ENCODE results near the gene IKZF4. TPM values are rescaled to one million over a fixed set of nuclear protein-coding genes. Genes with fewer than 3 reads are reported as not detected.
A peak's percentile ranks its signal among the peaks of the same experiment; 100 is the strongest.
"Not testable (repeated sequence)": the region's sequence is repeated elsewhere in the genome, so short reads cannot be mapped to it uniquely, and the experiment has no call there.

The IKZF4 gene
- total and polyA plus RNA-seq, 4 donors = 1.8 to 12.2 (median 7.5) TPM

DNA sequence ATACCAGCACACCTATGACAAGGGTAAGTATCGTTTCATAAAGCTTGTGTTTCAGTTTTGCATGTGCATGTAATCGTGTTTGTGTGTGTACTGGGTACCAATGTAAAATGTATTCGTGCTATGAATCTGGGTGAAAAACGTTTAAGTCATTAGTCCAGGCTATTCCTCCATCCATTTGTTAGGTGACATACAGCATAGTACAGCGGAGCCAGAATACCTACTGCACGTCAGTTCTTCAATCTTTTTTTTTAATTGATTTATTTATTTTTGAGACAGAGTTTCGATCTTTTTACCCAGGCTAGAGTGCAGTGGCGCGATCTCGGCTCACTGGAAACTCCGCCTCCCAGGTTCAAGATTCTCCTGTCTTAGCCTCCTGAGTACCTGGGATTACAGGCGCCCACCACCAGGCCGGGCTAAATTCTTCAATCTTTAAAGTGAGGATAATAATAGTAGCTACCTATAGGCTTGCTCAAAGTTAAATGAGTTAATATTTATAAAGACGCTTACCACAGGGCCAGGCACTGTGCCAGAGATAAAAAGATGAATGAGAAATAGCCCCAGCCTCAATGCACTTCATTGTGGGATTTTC is 20.2 kb downstream of the IKZF4 start:
- 57 to 60% methylated on average over 14 of the region's 14 CpGs for WGBS, 2 donors
- Histone ChIP-seq H3K4me3 (ENCODE audit: low read length in 2 of 2) (peak overlapping the region; percentile 24 to 29), H3K4me1 (ENCODE audit: control insufficient read depth in 1 of 2, insufficient read depth in 2 of 2, low read length in 2 of 2) (peaks cover 2 to 3% of the 10 kb centered on the region in 2 donors), H3K27me3 (ENCODE audit: control insufficient read depth in 1 of 2, insufficient read depth in 2 of 2, low read length in 1 of 2) (no peaks in the 10 kb centered on the region), H3K9me3 (ENCODE audit: control insufficient read depth, low read length) (no peaks in the 10 kb centered on the region), H3K27ac (ENCODE audit: low read depth in 1 of 2, low read length in 2 of 2) (peak overlapping the region; percentile 39 to 69), H3K36me3 (ENCODE audit: control insufficient read depth in 1 of 2, insufficient read depth in 2 of 2, low read length in 1 of 2) (peaks cover 0 to 7% of the 10 kb centered on the region in 2 donors)
- intact Hi-C loops (cut with DNase I) = loop anchor here in 1 of 2 donors (5.0 to 10.0 kb wide), 2 partner anchors 44 to 64 kb away; partner anchors contain the start of genes PA2G4 and SUOX
- no peak for DNase-seq
- ATAC-seq (ENCODE audit: low FRiP score) = no peak

DNA sequence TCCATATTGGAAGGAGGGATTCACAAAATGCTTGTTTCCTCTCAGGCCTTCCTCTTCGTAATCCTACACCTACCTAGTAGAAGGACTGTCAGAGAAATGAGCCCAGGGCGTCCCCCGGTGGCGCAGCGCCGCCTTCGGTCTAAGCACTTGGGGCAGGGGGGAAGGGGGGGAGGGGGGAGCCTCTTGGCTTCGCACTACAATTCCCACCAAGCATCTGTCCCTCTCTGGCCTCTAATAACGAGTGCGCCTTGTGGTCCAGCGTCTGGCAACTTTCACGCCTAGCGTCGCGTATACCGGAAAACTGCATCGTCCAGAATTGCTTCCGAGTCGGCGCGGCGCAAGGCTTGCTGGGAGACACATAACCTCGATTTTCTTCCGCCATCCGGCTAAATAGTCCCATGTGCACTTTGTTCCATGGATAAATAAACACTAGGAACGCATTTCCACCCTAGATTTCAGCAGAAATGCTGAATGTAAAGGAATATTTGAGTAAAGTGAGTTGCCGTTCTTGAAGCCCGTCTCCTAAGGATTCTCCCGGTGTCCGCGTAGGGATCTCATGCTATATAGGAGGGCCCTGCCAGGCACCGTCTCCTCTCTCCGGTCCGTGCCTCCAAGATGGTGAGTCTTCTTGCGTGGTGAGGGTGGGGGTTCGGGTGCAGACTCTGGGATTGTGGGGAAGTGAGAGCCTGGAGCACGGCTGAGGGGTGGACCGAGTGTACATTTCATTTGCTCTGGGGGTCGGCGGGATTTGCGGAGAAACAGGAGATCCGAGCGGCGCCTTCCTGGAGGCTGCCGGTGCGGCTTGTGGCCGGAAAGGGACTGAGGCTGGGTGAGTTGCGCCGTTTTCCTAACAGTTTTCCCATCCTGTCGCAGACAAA is 20.9 kb downstream of the IKZF4 start, which contains the start of gene RPS26:
Gene RPS26 (plus strand): TSS at position 367 of the 878 bp plus-strand sequence. CDS start 249 bp downstream, at position 616.
- DNase-seq (peak; percentile 97 to 98), ATAC-seq (ENCODE audit: low FRiP score) (peak; percentile 98)
- H3K4me1 ChIP-seq (ENCODE audit: control insufficient read depth in 1 of 2, insufficient read depth in 2 of 2, low read length in 2 of 2) = peaks cover 2 to 3% of the 10 kb centered on the region in 2 donors
- no peaks in the 10 kb centered on the region for H3K27me3 ChIP-seq (ENCODE audit: control insufficient read depth in 1 of 2, insufficient read depth in 2 of 2, low read length in 1 of 2)
- H3K27ac ChIP-seq (ENCODE audit: low read depth in 1 of 2, low read length in 2 of 2) = peak within 1 kb of the TSS; percentile 67 to 69
- intact Hi-C loops (cut with DNase I) = loop anchor here in 1 of 2 donors (5.0 to 10.0 kb wide), 2 partner anchors 44 to 63 kb away; partner anchors contain the start of genes PA2G4 and SUOX
- H3K9me3 ChIP-seq (ENCODE audit: control insufficient read depth, low read length) = no peaks in the 10 kb centered on the region
- WGBS, 2 donors = 0 to 1% methylated on average over 50 of the region's 50 CpGs
- peaks cover 0 to 7% of the 10 kb centered on the region in 2 donors for H3K36me3 ChIP-seq (ENCODE audit: control insufficient read depth in 1 of 2, insufficient read depth in 2 of 2, low read length in 1 of 2)
- peak within 1 kb of the TSS; percentile 64 to 75 for H3K4me3 ChIP-seq (ENCODE audit: low read length in 2 of 2)

DNA sequence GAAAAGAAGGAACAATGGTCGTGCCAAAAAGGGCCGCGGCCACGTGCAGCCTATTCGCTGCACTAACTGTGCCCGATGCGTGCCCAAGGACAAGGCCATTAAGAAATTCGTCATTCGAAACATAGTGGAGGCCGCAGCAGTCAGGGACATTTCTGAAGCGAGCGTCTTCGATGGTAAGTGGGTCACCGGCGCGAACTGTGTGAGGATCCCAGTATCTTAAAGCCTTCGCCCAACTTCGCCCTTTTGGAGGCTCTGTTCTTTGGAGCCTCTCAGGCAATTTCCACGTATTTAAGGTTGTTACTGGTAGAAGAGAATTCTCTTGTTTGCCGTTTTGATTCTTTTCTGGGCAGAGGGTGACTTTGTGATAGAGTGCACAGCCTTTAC is 21.6 kb downstream of the IKZF4 start:
- DNase-seq = peak in 1 of 2 donors; percentile 14
- intact Hi-C loops (cut with DNase I) = loop anchor here in 1 of 2 donors (5.0 to 10.0 kb wide), 2 partner anchors 45 to 62 kb away; partner anchors contain the start of genes PA2G4 and SUOX
- H3K27me3 ChIP-seq (ENCODE audit: control insufficient read depth in 1 of 2, insufficient read depth in 2 of 2, low read length in 1 of 2); H3K9me3 ChIP-seq (ENCODE audit: control insufficient read depth, low read length); ATAC-seq (ENCODE audit: low FRiP score); H3K4me1 ChIP-seq (ENCODE audit: control insufficient read depth in 1 of 2, insufficient read depth in 2 of 2, low read length in 2 of 2); H3K36me3 ChIP-seq (ENCODE audit: control insufficient read depth in 1 of 2, insufficient read depth in 2 of 2, low read length in 1 of 2): not testable (repeated sequence)
- H3K27ac ChIP-seq (ENCODE audit: low read depth in 1 of 2, low read length in 2 of 2) = peak overlapping the region; percentile 66 to 67
- WGBS, 2 donors = 2 to 5% methylated on average over 18 to 20 of the region's 20 CpGs
- H3K4me3 ChIP-seq (ENCODE audit: low read length in 2 of 2) = peak overlapping the region; percentile 64 to 75

DNA sequence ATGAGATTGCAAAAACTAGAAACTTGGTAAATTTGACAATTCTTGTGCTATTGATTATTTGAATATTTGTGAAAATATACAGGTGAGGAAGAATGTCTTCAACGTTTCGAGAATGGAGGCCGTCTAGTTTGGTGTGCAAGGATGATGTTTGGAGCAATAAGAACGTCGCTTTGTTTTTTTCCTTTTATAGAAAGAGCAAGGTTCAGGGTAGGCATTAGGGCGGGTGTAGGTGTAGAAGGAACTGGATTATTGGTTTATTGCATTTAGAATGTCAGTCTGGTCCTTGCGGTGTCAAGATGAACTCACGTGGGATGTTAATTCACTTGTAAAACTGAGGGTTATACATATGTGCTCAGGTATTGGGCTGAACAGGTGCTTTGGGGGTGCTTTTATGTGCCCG is 22.0 kb downstream of the IKZF4 start:
- H3K36me3 ChIP-seq (ENCODE audit: control insufficient read depth in 1 of 2, insufficient read depth in 2 of 2, low read length in 1 of 2) = peaks cover 0 to 6% of the 10 kb centered on the region in 2 donors
- ATAC-seq (ENCODE audit: low FRiP score) (no peak), DNase-seq (peak in 1 of 2 donors; percentile 7)
- WGBS, 2 donors = 44 to 46% methylated on average over 9 of the region's 9 CpGs
- no peaks in the 10 kb centered on the region for H3K27me3 ChIP-seq (ENCODE audit: control insufficient read depth in 1 of 2, insufficient read depth in 2 of 2, low read length in 1 of 2)
- peak overlapping the region in 1 of 2 donors; percentile 48 for H3K27ac ChIP-seq (ENCODE audit: low read depth in 1 of 2, low read length in 2 of 2)
- peaks cover 2 to 3% of the 10 kb centered on the region in 2 donors for H3K4me1 ChIP-seq (ENCODE audit: control insufficient read depth in 1 of 2, insufficient read depth in 2 of 2, low read length in 2 of 2)
- H3K9me3 ChIP-seq (ENCODE audit: control insufficient read depth, low read length) = no peaks in the 10 kb centered on the region
- H3K4me3 ChIP-seq (ENCODE audit: low read length in 2 of 2) = peak overlapping the region; percentile 64 to 75
- intact Hi-C loops (cut with DNase I) = loop anchor here in 1 of 2 donors (5.0 to 10.0 kb wide), 2 partner anchors 46 to 62 kb away; partner anchors contain the start of genes PA2G4 and SUOX

DNA sequence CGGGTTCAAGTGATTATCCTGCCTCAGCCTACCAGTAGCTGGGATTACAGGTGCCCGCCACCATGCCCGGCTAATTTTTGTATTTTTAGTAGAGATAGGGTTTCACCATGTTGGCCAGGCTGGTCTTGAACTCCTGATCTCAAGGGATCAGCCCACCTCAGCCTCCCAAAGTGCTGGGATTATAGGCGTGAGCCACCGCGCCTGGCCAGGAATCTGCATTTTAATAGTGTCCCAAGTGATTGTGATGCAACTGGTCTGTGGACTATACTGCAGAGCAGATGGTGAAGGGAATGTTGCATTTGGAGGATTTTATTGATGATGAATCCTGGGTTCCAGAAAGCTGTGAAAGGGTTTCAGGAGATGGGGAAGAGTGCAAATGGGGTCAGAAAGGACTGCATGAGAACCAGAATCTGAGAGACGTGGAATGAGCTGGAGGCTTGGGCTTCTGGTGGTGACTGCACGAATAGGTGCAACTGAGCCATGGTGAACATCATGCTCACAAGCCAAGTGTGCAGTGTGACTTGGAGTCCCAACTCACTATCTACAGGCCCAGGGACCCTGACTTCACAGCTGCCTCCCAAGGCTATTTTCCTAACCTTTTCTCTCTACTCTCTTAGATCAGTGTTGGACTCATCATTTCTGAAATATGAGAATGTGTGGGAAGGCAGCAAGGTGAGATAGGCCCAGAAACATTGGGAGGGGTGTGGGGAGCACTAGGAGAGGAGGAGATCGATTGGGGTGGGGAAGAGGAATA is 25.4 kb downstream of the IKZF4 start:
- Histone ChIP-seq H3K9me3 (ENCODE audit: control insufficient read depth, low read length) (no peaks in the 10 kb centered on the region), H3K4me1 (ENCODE audit: control insufficient read depth in 1 of 2, insufficient read depth in 2 of 2, low read length in 2 of 2) (peaks cover 2 to 3% of the 10 kb centered on the region in 2 donors), H3K27me3 (ENCODE audit: control insufficient read depth in 1 of 2, insufficient read depth in 2 of 2, low read length in 1 of 2) (no peaks in the 10 kb centered on the region), H3K36me3 (ENCODE audit: control insufficient read depth in 1 of 2, insufficient read depth in 2 of 2, low read length in 1 of 2) (peaks cover 0 to 6% of the 10 kb centered on the region in 2 donors), H3K4me3 (ENCODE audit: low read length in 2 of 2) (no peak overlapping the region), H3K27ac (ENCODE audit: low read depth in 1 of 2, low read length in 2 of 2) (no peak overlapping the region)
- WGBS, 2 donors = 75 to 76% methylated on average over 9 of the region's 9 CpGs
- intact Hi-C loops (cut with DNase I) = loop anchor here in 1 of 2 donors (10.0 kb wide), 1 partner anchor 59 kb away; the partner anchor contains the start of gene PA2G4
- DNase-seq (peak in 1 of 2 donors; percentile 5), ATAC-seq (ENCODE audit: low FRiP score) (no peak)

DNA sequence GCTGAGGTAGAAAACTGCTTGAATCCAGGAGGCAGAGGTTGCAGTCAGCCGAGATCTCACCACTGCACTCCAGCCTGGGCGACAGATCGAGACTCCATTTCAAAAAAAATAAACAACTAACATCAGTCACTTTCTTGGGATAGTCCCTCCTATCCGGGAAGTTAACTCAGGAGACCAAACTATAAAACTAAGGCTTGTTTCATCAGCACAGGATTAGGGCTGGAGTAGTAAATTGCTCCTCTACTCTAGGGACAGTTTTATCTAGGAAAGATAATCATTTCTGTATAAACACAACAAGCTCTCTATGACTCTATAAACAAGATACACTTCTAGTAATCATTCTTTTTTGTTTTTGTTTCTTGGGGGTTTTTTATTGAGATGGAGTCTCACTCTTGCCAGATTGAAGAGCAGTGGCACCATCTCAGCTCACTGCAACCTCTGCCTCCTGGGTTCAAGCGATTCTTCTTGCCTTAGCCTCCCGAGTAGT is 32.6 kb downstream of the IKZF4 start:
- Histone ChIP-seq H3K4me3 (ENCODE audit: low read length in 2 of 2) (no peak overlapping the region), H3K27ac (ENCODE audit: low read depth in 1 of 2, low read length in 2 of 2) (no peak overlapping the region), H3K27me3 (ENCODE audit: control insufficient read depth in 1 of 2, insufficient read depth in 2 of 2, low read length in 1 of 2) (no peaks in the 10 kb centered on the region), H3K4me1 (ENCODE audit: control insufficient read depth in 1 of 2, insufficient read depth in 2 of 2, low read length in 2 of 2) (no peaks in the 10 kb centered on the region), H3K9me3 (ENCODE audit: control insufficient read depth, low read length) (no peaks in the 10 kb centered on the region), H3K36me3 (ENCODE audit: control insufficient read depth in 1 of 2, insufficient read depth in 2 of 2, low read length in 1 of 2) (no peaks in the 10 kb centered on the region)
- WGBS, 2 donors = 61 to 71% methylated on average over 6 of the region's 6 CpGs
- ATAC-seq (ENCODE audit: low FRiP score) = no peak
- peak in 1 of 2 donors; percentile 6 for DNase-seq
- intact Hi-C loops (cut with DNase I) = no loop called here

DNA sequence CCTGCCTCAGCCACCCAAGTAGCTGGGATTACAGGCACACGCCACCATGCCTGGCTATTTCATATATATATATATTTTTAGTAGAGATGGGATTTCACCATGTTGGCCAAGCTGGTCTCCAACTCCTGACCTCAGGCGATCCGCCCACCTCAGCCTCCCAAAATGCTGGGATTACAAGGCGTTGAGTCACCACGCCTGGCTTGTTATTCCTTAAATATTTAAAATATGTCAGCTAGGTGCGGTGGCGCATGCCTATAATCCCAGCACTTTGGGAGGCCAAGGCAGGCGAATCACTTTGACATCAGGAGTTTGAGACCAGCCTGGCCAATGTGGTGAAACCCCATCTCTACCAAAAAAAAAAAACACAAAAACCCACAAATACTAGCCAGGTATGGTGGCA is 39.1 kb downstream of the IKZF4 start:
- peak in 1 of 2 donors; percentile 28 for DNase-seq
- H3K27me3 ChIP-seq (ENCODE audit: control insufficient read depth in 1 of 2, insufficient read depth in 2 of 2, low read length in 1 of 2); H3K9me3 ChIP-seq (ENCODE audit: control insufficient read depth, low read length); H3K4me3 ChIP-seq (ENCODE audit: low read length in 2 of 2); H3K27ac ChIP-seq (ENCODE audit: low read depth in 1 of 2, low read length in 2 of 2); intact Hi-C loops (cut with DNase I); H3K4me1 ChIP-seq (ENCODE audit: control insufficient read depth in 1 of 2, insufficient read depth in 2 of 2, low read length in 2 of 2); H3K36me3 ChIP-seq (ENCODE audit: control insufficient read depth in 1 of 2, insufficient read depth in 2 of 2, low read length in 1 of 2); ATAC-seq (ENCODE audit: low FRiP score): not testable (repeated sequence)
- WGBS, 2 donors = 81 to 87% methylated on average over 8 of the region's 8 CpGs

DNA sequence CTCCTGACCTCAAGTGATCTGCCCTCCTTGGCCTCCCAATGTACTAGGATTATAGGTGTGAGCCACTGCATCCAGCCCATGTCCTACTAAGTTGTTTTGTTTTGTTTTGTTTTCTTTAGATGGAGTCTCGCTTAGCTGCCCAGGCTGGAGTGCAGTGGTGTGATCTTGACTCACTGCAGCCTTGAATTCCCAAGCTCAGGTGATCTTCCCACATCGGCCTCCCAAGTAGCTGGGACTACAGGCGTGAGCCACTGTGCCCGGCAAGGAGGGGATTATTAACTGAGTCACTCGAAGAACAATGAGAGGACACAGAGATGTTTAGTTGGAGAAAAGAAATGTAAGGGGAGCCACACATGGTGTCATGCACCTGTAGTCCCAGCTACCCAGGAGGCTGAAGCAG is 41.1 kb downstream of the IKZF4 start:
- peak in 1 of 2 donors; percentile 7 for DNase-seq
- no peaks in the 10 kb centered on the region for H3K4me1 ChIP-seq (ENCODE audit: control insufficient read depth in 1 of 2, insufficient read depth in 2 of 2, low read length in 2 of 2)

More for the DNA sequence above, 41.1 kb downstream of the IKZF4 start:
- WGBS, 2 donors = 67 to 74% methylated on average over 5 of the region's 5 CpGs
- Histone ChIP-seq H3K4me3 (ENCODE audit: low read length in 2 of 2) (no peak overlapping the region), H3K27ac (ENCODE audit: low read depth in 1 of 2, low read length in 2 of 2) (no peak overlapping the region), H3K9me3 (ENCODE audit: control insufficient read depth, low read length) (no peaks in the 10 kb centered on the region), H3K27me3 (ENCODE audit: control insufficient read depth in 1 of 2, insufficient read depth in 2 of 2, low read length in 1 of 2) (no peaks in the 10 kb centered on the region), H3K36me3 (ENCODE audit: control insufficient read depth in 1 of 2, insufficient read depth in 2 of 2, low read length in 1 of 2) (no peaks in the 10 kb centered on the region)
- ATAC-seq (ENCODE audit: low FRiP score) = no peak
- intact Hi-C loops (cut with DNase I) = no loop called here

Measured in aorta (tissue), 5 donors.